Heart left ventricle (tissue), 13 donors: ENCODE data around the gene KCNMA1.

Experiments used
- CTCF ChIP-seq, 12 donors: fragments of 200-600 bp; sonication (generic) in 4 of 12; IDR thresholded peaks; one replicate each; pipeline versions ENCODE4 v1.5.0 to v1.8.0; 2018 to 2022; ENCODE audit warnings: antibody characterized with exemption in 12 of 12, mild to moderate bottlenecking in 5 of 12
- POLR2A ChIP-seq, 2 donors: fragments of 450-650 bp; IDR thresholded peaks; one replicate each; pipeline ENCODE4 v1.6.1; 2017; ENCODE audit warnings: antibody characterized with exemption in 2 of 2, mild to moderate bottlenecking in 2 of 2, moderate library complexity in 2 of 2
- donor health status: ischemic (EF 13 %, LVEDD 7.1; RV severe dilation, severe dysfunction).
- donor health status: DM: no; HTN: yes; CAD: no.
- donor health status: DM: no; HTN: no; CAD: no.
- donor health status: ischemic (EF 25% LVEDD 6.9; RV normal size, moderate dysfunction).
- donor health status: ischemic (EF 25% LVEDD 5.7; RV mildly dilated, moderate dysfunction).
- donor health status: ischemic (EF 35%, LVEDD 5.7; RV mildly dilated, moderate dysfunction).
- donor health status: nonischemic (EF 11% LVEDD 7.7; RV severe dilation, severe dysfunction).
- donor health status: DM: yes; HTN: yes; CAD: no.
- donor health status: PGD.
- donor health status: ischemic (EF 29% LVEDD 5.4; RV normal size, mild dysfunction).
- donor health status: nonischemic (EF 23%, LVEDD 6.1; RV moderate dilation, normal function).

- TF ChIP-seq CTCF (IDR thresholded peaks at IDR 0.05) (no peak), POLR2A (IDR thresholded peaks at IDR 0.05) (no peak)
Measured at GRCh38 chr10:77001206-77001605, 636.4 kb downstream of the KCNMA1 start.
